ENCODE data around the gene MIEF1.
"Not testable (repeated sequence)": the region's sequence is repeated elsewhere in the genome, so short reads cannot be mapped to it uniquely, and the experiment has no call there.

The MIEF1 gene

DNA sequence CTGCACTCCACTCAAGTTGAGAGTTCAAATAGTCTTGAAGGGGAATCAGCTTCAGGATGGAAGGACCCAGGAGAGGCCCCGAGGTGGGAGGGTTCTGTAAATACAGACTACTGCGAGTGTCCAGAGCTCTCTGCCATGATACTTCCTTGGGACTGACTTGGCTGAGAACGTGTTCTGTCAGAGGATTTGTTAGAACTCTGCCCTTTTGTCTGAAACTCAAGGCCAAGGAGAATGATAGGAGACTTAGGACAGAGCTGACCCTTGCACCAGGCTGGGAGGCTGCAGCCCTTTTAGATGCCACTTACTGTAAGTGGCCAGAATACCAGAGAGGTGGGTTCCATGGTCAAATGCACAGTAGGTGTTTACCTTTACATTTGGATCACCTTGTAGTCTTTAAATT is 15.4 kb downstream of the MIEF1 start:
- DNase-seq: no peak

DNA sequence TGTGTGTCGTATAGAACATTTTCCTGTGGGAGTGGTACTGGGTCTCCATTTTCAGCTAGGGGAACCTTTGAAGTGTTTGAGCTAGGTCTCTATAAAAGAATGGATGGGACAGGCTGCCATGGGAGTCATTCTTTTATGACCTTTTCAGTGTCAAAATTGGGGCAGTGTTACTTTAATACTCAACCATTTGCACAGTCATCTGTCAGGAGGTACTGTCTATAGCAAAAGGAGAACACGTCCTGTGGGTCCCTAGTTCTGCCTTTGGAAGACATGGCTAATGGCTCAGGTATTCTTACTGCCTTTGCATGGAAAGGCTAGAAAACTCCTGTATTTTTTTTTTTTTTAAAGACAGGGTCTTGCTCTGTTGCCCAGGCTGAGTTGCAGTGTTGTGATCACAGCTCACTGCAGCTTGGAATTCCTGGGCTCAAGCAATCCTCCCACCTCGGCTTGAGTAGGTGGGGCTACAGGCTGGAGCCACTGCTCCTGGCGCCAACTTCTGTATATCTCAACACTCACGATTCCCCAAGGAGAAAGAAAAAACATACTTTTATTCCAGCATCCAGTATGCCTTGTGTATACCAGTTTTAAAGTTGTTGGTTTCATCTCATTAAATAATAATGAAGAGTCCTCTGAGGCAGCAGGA is 16.2 kb downstream of the MIEF1 start:
- DNase-seq: peak in 1 of 2 donors; percentile 66

DNA sequence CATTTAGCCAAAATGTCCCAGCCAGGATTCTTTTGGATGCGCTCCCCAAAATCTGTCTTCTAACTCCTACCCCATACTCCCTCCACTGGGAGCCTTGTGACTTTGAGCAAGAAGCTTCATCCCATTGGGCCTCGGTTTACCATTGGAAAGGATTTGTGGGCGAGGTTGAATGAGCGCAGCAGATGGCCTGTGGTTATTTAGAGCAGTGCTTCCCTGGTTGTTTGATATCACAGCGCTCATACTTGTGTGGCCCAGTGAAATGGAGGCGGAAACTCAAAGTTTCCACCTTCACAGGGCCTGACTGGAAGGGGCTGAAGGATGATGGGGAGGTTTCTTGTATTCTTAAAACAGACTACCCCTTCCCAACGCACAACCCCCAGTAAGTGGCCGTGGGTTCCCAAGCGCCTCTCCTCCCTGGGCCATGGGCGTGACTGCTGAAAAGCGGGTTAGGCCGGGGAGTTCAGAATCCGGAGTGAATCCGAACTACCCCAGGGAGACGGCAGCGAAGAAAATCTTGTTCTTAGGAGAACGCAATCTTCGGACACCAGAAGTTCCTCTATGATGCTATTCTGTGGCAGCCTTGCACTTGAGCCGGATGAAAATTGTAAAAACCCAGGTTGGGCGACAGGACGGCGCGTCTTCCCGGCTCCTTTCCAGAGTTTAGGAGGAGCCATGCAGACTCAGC is 17.0 kb downstream of the MIEF1 start:
- DNase-seq: peak in 1 of 2 donors; percentile 43

DNA sequence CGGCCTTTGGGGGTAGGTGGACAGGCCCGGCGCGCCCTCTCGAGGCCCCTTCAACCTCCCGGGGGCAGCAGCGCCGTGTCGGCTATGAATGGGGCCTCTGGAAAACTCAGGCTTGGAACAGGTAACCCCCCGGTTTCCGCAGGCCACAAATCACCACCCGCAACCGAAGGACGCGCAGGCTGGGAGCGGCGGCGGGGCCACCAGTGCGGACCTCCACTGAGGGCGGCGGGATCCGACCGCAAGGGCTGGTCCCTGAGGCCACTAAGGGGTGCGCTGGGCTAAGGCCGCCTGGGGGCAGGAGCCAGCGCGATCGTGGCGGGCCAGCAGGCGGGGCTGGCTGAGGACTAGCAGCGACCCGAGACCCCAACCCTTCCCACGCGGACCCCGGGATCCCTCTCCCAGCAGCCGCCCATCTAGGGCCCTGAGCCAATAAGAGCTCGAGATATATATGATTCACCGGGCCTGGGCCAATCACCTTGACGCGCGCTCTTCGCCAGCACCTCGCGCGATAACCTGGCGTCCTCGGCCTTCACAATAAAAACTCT is 17.7 kb downstream of the MIEF1 start:
- DNase-seq: peak; percentile 98 to 99

DNA sequence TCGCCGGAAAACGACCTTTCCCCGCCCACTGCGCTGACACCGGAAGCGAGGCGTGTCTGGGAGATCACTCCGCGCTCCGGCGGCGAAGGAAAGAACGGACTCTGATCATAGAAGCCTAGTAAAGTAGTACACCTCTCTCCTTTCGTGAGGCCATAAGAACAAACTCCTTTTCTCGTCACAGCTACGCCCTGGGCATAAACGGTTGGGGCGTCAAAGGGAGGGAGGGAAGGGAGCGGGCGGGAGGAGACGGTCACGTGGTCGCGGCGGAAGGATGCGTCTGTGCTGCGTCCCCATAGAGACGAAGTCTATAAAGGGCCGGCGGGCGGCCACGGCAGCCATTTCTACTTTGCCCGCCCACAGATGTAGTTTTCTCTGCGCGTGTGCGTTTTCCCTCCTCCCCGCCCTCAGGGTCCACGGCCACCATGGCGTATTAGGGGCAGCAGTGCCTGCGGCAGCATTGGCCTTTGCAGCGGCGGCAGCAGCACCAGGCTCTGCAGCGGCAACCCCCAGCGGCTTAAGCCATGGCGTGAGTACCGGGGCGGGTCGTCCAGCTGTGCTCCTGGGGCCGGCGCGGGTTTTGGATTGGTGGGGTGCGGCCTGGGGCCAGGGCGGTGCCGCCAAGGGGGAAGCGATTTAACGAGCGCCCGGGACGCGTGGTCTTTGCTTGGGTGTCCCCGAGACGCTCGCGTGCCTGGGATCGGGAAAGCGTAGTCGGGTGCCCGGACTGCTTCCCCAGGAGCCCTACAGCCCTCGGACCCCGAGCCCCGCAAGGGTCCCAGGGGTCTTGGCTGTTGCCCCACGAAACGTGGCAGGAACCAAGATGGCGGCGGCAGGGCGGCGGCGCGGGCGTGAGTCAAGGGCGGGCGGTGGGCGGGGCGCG is 18.4 kb downstream of the MIEF1 start, which contains the start of gene ATF4:
Gene ATF4 (plus strand): TSS at position 337 of the 880 bp plus-strand sequence. CDS start 884 bp downstream, outside the sequence.
- peak; percentile 87 to 97 for DNase-seq

DNA sequence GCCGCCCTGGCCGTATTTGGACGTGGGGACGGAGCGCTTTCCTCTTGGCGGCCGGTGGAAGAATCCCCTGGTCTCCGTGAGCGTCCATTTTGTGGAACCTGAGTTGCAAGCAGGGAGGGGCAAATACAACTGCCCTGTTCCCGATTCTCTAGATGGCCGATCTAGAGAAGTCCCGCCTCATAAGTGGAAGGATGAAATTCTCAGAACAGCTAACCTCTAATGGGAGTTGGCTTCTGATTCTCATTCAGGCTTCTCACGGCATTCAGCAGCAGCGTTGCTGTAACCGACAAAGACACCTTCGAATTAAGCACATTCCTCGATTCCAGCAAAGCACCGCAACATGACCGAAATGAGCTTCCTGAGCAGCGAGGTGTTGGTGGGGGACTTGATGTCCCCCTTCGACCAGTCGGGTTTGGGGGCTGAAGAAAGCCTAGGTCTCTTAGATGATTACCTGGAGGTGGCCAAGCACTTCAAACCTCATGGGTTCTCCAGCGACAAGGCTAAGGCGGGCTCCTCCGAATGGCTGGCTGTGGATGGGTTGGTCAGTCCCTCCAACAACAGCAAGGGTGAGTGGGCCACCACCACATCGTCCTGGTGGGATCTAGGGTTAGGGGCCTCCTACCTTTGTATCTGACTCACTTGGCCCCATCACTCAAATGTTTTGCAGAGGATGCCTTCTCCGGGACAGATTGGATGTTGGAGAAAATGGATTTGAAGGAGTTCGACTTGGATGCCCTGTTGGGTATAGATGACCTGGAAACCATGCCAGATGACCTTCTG is 19.2 kb downstream of the MIEF1 start:
- peak; percentile 85 to 92 for DNase-seq

DNA sequence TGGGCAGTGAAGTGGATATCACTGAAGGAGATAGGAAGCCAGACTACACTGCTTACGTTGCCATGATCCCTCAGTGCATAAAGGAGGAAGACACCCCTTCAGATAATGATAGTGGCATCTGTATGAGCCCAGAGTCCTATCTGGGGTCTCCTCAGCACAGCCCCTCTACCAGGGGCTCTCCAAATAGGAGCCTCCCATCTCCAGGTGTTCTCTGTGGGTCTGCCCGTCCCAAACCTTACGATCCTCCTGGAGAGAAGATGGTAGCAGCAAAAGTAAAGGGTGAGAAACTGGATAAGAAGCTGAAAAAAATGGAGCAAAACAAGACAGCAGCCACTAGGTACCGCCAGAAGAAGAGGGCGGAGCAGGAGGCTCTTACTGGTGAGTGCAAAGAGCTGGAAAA is 20.0 kb downstream of the MIEF1 start:
- DNase-seq: not testable (repeated sequence)

DNA sequence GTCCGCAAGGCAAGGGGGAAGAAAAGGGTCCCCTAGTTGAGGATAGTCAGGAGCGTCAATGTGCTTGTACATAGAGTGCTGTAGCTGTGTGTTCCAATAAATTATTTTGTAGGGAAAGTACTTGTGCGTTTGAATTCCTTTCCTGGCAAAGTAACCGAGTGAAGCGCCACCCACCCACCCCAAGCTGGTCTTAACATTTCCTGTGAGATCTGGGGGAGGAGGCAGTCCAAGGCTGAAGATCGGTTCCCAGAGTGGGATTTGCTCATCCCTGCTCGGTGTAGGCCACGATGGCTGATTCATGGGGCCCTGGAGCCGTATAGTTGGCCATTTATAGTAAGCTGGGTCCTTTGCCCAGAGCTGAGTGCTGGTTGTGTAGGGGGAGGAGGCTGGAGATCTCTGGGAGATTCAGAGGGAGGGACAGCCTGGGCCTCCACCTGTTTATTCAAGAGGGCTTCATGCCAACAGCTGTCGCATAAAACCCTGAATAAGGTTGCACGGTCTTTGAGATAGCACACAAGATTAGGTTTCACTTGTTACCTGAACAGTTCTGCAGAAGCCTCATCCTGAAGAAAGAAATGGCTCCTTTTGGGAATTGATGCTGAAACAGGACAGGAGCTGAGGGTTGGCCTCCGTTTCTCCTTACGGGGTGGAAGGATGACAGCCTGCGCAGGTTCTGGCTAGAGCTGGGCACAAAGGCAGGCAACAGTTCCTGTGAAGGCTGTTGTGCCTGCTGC is 20.6 kb downstream of the MIEF1 start:
- no peak for DNase-seq

DNA sequence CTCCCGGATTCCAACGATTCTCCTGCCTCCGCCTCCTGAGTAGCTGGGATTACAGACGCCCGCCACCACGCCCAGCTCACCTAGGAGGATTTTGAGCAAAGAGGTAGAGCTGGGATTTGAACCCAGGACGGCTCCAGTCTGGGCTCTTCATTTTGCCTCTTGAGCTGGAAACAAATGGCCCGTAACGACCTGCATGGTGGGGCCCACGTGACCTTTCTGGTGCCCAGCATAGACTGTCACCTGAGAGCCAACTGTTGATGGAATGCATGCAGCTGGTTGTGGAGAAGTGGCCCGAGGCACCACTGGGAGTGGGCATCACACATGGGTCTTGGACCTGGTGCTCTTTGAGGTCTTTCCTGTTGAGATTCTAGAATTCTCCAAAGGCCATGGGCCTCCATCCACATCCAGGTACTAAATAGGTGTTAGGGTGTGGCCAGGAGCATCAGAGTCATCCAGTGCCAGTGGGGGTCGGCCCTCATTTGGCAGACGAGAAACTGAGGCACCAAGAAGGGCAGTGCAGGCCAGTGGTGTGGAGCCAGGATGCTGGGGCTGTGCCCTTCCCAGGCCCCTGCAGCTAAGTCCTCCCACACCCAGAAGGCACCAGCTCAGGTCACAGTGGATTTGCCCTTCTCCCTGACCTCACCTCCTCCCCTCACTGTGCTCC is 22.1 kb downstream of the MIEF1 start:
- DNase-seq: no peak

DNA sequence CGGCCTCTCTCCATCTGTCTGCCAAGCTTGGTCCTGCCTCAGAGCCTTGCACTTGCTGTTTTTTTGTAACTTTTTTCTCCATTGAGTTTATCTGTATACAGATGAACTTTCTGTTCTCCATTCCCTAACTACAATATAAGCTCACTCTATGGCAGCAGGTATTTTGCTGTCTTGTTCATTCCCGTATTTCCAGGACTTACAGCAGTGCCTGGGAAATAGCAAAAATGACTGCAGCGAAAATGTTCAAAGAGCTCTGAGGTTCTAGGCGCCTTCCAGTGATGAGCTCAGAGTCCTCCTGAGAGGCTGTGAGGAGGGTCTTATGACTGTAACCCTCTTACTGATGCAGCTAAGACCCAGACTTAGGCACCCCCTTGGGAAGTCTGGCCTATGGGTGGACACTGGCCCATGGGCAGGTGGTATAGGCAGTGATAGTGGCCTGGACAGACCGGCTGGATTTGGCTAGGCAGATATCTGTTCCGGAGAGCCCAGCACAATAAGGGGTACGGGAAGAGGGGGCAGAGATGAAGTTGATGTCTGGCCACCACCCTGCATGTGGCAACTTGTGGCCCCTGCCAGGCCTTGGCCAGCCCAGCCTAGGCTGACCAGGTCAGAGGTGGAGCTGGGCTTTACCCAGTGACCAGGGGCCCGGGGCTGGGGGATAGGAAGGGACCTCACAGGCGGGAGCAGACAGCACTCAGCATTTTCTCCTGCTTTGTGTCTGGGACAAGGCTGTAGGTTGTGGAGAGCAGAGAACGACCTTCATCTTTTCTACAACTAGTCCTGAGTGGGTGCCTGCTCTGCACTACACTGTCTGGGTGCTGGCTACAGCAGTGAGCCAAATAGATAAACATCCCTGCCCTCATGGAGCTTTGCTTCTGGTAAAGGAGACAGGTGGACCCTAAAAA is 22.9 kb downstream of the MIEF1 start:
- DNase-seq: no peak

DNA sequence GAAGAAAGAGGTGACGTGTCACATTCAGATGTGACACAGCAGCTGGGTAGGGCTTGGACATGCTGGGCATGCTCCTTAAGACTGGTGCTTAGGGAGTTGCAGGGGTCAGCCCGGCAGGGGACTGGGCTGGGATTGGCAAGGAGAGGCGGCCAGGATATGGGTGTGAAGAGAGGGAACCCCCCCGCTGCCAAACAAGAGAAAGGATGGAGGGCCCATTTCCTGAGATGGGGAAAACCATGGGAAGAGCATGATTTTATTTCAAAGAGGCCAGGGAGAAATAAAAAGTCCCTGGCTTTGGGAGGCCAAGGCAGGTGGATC is 23.5 kb downstream of the MIEF1 start:
- no peak for DNase-seq

DNA sequence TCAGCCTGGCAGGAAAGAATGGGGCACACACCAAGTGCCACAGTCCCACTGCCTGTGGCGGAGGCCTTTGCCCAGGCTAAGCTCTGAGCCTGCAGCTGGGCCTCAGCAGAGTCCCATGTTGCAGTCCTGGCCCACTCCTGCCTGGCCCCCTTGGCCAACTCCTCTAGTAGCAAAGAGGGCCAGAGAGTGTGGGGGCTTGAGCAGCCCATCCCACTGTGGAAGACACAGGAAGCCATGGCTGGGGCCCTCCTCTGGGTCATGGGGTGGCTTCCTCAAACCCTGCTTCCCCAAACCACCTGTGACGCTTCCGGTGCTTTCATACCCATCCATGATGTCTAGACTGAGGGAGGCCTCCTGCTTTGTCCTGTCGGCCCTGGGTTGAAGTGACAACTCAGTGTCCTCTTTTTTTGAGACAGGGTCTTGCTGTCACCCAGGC is 24.7 kb downstream of the MIEF1 start:
- no peak for DNase-seq

DNA sequence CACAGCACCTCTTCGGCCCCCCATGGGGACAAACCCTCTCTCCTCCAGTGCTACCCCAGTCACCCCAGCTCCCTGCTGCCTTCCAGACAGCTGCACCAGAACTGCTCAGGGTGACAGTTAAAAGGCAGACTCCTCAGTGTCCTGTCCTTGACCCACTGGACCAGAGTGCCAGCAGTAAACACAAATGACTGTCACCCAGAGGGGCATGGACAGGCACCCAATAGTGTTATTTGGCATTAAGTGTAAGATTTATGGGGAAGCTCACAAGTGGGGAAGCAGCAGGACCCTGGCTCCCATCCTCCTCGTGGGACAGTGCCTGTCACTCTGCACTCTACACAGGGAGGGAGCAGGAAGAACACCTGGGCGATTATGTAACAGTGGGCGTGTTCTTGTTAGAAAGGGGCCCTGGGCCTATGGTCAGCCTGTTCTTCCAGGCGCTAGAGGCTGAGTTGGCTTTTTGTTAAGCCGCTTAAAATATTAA is 25.4 kb downstream of the MIEF1 start:
- no peak for DNase-seq

DNA sequence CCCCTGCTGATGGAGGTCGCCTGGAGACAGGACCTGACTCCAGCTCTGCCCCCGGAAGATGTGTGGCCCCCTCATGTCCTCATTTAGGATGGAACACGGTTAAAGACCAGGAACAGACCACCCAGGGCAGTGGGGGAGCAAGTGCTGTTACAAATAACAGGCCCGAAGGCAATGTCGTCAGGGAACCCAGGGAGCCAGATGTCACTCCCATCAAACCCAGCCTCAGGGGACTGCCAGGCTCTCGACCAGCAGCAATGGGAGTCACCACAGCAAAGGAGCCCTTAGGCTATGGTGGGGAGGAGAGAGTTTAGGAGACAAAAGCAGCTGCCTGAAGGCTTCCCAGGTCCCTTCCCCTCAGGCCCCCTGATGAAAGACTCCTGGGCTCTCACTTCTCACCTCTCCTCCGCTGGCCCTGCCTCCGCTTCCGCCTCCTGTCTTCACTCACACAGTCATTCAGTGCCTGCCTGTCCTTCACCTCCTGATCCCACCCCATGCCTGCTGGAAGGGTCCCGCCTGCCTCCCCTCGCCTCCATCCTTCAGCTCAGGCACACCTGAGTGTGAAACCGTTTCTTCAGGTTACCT is 26.1 kb downstream of the MIEF1 start:
- DNase-seq: no peak

DNA sequence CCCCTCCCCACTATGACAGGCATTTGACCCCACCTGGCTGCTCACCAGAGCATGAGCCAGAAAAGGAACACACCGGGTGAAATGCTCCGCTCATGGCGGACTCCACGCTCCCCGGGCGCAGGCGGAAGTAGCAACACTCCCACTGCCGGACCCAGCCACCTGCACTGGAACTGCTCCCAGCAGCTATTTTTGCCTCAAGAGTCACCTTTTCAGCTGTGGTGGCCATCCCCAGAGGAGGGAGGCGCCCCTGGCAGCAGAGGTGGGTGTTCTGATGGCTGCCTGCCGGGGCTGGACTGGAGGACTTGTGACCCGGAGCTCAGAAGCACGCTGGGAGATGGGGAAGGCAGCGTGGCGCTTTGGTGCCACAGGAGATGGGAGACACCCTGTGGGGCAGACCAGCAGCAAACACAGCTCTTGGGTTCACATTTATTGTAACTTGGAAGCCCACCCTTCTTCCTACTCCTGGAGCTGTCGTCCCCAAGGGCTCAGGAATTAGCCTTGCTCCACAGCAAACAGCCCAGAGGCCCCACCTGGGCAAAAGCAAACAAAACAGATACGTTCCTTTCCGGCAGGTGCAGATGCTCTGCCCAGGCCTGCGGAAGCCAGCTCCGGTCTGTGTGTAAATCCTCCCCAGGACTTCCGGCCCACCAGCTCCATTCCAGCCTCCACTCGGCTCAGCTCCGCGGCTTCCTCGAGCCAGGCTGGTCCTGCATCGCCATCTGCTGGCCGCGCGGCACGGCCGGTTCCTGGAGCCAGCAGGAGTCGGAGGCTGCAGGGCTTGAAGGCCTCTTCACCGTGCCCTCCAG is 26.8 kb downstream of the MIEF1 start:
- peak; percentile 79 to 94 for DNase-seq

DNA sequence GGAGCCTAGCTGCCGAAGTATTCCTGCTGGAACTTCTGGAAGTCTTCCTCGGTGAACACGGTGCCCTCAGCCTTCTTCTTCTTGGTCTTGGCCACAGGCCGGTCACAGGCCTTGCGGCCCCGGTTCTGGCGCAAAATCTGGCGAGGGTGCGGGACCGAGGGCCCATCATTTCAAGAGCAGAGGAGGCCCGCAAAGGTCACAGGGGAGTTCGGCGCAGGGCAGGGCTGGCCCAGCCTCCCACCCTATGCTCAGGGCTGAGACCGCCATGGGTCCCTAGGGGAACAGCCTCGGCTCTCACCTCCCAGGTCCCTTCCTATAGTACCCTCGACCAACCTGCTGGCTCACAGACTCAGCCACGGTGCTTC is 27.4 kb downstream of the MIEF1 start:
- DNase-seq: no peak

DNA sequence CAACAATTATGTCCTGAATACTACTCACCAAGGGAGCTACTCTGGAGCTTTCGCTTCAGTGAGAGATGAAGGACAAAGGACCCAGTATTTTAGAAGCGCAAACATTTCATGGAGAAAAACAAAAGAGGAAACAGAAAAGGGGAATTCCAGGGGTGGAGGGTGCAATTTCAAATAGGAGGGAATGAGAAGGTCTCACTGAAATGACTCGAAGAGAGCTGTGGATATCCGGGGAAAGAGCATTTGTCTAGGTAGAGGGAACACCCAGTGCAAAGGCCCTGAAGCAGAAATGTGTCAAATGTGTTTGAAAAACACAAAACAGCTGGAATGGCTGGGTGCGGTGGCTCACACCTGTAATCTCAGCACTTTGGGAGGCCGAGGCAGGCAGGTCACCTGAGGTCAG is 28.0 kb downstream of the MIEF1 start:
- peak; percentile 56 to 57 for DNase-seq

DNA sequence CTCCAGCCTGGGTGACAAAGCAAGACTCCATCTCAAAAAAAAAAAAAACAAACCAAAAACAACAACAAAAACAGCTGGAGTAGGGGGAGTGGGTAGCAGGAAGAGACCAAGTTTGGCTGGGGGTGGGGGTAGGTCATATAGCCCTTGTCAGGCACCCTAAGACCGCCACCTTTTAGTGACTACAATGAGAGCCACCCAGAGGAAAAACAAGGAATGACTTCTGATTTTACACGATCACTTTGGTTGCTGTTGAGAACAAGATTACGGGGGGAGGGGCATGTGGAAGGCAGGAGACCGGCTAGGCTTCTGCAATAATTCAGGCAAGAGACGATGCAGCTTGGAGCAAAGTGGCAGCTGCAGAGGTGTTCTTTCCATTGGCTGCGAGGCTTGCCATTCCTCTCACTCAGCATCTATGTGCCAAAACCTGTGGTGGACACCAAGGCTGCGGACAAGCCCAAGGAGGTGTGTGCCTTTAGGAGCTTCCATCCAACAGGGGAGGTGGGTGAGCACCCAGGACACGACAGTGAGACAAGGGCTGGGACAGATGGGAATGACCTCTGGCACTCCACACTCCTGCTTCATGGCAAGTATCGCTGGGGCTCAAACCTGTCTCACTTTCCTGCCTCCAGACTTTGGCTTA is 28.7 kb downstream of the MIEF1 start:
- DNase-seq: peak; percentile 31 to 45

Data from inflammatory macrophage treated with lipopolysaccharide for 1 hour (primary cell).